HEK293T (cell line): Measurements from ENCODE around the gene CHTF8.

Source experiments
- BHLHE40 ChIP-seq: fragments of 450-650 bp; IDR thresholded peaks from 2 replicates; pipeline ENCODE4 v1.6.1; 2016; ENCODE audit warnings: mild to moderate bottlenecking, moderate library complexity, borderline replicate concordance
- ELF4 ChIP-seq: fragments of 450-650 bp; IDR thresholded peaks from 2 replicates; pipeline ENCODE4 v1.6.1; 2017; ENCODE audit warnings: antibody characterized with exemption
- FOXK2 ChIP-seq: fragments of 450-650 bp; IDR thresholded peaks from 2 replicates; pipeline ENCODE4 v1.6.1; 2016; ENCODE audit warnings: mild to moderate bottlenecking
- FOXM1 ChIP-seq: fragments of 450-650 bp; IDR thresholded peaks from 2 replicates; pipeline ENCODE4 v1.6.1; 2017; ENCODE audit warnings: mild to moderate bottlenecking, borderline replicate concordance
- NFRKB ChIP-seq: fragments of 450-650 bp; IDR thresholded peaks from 2 replicates; pipeline ENCODE4 v1.6.1; 2016; ENCODE audit warnings: mild to moderate bottlenecking, moderate library complexity
- PKNOX1 ChIP-seq: fragments of 450-650 bp; IDR thresholded peaks from 2 replicates; pipeline ENCODE4 v1.6.1; 2016
- SP1 ChIP-seq: fragments of 450-650 bp; IDR thresholded peaks from 2 replicates; pipeline ENCODE4 v1.6.1; 2017
- SUZ12 ChIP-seq: fragments of 450-650 bp; IDR thresholded peaks from 2 replicates; pipeline ENCODE4 v1.6.1; 2016; ENCODE audit warnings: mild to moderate bottlenecking
- ZNF384 ChIP-seq: fragments of 450-650 bp; IDR thresholded peaks from 2 replicates; pipeline ENCODE4 v1.6.1; 2016

GRCh38 chr16:69108064-69108904 is 24.1 kb downstream of the CHTF8 start:
- TF ChIP-seq BHLHE40 (no peak), PKNOX1 (no peak), ZNF384 (no peak), SP1 (no peak), FOXM1 (no peak), SUZ12 (no peak), FOXK2 (no peak), NFRKB (no peak), ELF4 (no peak)
